ENCODE data around the gene SLC38A11.

SLC38A11 gene

DNA sequence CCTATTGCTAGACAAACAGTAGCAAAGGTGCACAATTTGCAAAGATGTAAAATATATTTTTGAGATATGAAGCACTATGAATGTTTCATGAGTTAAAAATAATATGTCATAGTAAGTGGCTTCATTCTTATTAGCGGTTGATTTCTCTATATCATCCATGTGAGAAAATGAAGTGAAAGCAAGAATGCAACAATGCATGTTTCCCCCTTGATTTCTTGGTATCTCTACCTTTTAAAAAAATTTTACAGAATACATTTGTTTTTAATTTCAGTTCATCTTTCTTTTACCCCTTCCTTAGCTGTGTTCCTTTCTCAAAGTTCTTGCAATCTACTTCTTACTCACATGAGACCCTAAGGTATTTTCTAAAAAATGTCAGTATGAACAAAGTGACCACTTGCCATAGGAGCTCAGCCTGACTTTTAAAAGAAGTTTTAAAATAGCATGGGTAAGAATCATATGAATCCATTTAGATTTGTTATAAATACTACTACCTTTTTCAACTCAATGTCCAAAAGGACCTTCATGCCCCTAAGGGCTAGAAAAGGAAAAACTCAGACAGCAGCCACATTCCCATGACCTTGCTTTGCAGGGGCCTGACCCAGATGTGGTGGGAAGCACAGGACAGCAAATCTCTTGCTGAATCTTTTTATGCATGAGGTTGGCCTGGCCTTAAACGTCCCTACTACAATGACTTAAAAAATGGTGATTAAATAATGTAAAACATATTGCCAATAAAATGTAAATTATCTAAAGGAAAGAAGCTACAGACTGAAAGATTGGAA is 14.8 kb upstream of the SLC38A11 start:
- DNase-seq (ENCODE audit: low read depth), result no peak

DNA sequence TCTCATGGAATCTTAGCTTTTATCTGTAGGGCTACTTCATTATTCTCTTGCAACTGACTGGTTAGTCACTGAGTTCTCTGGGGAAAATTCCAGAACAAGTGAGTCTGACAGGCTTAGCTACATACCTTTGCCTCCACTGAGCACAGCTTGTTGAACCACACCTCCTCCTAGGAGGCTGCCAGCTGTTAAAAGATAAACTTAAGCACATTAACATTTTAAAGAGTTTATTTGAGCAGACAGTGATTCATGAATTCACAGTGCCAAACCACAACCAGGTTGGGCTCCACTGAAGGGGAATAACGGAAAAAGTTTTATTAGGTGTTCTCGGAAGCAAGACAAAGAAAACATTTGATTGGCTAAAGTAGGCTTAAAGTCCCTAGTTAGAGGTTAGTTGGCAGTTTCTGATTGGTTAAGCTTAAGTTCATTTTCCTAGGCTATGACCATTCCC is 12.5 kb upstream of the SLC38A11 start:
- no peak for DNase-seq (ENCODE audit: low read depth)

DNA sequence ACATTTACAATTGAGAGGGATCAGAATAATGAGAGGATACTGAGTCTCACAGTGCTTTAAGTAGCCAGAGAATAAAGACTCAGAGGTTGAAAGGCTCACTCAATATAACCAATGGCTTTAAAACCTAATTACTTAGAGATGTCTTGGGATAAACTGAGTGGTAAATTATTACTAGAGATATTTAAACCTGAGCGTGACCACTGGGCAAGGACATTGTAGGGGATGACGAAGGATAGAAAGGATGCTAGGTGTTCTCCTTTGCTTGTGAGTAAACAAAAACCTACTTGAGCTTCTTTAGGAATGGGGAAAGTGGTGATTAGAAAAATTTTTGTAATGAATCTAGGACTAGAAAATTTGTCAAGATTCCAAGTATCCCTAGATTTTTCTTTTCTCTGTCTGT is 12.0 kb upstream of the SLC38A11 start:
- DNase-seq (ENCODE audit: low read depth), result no peak

DNA sequence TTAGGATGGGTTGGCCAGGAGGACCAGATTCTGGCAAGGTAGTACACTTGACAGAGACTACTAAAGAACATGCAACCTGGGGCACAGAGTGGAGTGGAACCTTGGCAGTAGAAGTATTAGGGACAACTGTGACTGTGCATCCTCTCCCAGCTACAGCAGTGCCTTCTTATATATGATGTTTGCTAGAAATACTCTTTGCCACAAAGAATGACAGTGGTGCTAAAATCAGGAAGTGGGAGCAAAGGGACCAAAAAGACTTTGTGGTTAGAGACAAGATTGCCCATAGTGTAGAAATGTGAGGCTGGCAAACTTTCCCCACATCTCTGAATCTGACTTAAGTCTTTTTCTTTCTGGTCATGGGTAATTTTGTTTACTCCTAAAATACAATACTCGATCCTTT is 9.4 kb upstream of the SLC38A11 start:
- no peak for DNase-seq (ENCODE audit: low read depth)

- DNase-seq (ENCODE audit: low read depth), result no peak
These were observed 4.8 kb upstream of the SLC38A11 start for GRCh38 chr2:164960159-164960558.

DNA sequence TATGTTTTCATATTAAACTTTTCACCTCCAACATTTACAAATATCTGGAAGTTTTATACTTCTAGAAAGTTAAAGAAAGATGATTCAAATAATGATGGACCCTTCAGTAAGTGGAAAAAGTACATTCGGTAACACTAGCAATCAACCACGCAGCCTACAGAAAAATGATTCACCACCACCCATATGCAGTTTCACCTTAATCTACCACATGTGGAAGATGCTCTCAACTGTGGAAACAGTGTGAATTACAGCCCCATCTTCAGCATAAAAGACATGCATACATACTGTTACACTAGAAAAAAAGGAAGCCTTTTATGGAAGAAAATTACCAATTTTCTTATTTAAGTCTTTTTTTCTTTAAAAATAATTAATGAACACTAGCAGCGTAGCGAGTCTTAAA is 1.1 kb downstream of the SLC38A11 start:
- DNase-seq (ENCODE audit: low read depth), result no peak

GRCh38 chr2:164953279-164953678 is 2.0 kb downstream of the SLC38A11 start:
- DNase-seq (ENCODE audit: low read depth), result no peak

DNA sequence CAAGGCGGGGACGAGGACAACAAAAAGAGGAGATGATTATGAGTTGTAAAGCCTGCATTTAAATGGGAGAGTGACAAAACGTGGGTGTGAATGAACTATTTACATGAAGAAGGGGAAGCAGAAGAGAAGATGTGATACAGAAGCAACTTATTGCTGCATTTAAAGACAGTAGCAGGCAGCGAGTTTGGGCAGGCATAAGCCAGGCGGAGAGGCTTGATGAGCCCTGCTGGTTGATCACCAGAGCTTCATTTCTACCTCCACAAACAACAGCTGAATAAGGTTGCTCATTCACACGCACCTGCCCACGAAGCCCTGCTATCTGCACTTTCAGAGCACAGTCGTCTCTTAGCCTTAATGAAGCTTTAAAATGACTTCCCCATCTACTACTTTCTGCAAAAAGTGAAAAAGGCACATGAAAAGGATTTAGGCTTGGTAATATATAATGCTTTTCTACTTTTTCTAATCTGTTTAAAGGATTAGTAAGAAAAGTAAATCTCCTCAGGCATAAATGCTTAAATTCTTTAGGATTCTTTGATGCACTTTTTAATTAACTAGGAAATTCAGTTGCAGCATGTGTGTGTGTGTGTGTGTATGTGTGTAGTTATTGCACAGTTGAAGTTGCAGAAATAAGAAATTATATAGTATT is 3.1 kb downstream of the SLC38A11 start:
- DNase-seq (ENCODE audit: low read depth), result no peak

- DNase-seq (ENCODE audit: low read depth), result no peak
These were observed 6.8 kb downstream of the SLC38A11 start for GRCh38 chr2:164948540-164948939.

DNA sequence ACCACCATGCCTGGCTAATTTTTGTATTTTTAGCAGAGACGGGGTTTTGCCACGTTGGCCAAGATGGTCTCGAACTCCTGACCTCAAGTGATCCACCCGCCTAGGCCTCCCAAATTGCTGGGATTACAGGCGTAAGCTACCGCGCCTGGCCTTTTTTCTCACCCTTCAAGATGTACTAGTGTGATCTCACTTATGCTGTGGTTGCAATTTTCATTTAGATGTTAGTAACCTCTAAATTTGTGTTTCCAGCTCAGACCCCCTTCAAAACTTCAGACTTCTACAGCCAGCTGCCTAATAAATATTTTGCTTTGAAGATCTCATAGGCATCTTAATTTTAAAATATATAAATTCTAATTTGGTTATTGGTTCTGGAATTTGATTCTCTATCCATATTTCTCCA is 8.0 kb downstream of the SLC38A11 start:
- no peak for DNase-seq (ENCODE audit: low read depth)

DNA sequence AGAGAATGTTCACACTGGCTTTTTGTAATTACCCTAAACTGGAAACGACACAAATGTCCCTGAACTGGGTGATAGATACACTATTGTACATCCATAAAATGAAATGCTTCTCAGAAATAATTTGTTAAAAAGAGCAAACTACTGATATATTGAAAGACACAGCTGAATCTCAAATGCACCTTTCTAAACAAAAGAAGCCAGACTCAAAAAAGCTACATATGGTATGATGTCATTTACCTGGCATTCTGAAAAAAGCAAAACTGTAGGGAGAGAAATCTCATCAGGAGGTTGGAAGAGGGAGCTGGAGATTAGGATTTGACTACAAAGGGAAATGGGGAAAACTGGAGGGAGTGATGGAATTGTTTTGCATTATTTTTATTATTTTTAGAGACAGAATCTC is 12.0 kb downstream of the SLC38A11 start:
- DNase-seq (ENCODE audit: low read depth), result no peak

DNA sequence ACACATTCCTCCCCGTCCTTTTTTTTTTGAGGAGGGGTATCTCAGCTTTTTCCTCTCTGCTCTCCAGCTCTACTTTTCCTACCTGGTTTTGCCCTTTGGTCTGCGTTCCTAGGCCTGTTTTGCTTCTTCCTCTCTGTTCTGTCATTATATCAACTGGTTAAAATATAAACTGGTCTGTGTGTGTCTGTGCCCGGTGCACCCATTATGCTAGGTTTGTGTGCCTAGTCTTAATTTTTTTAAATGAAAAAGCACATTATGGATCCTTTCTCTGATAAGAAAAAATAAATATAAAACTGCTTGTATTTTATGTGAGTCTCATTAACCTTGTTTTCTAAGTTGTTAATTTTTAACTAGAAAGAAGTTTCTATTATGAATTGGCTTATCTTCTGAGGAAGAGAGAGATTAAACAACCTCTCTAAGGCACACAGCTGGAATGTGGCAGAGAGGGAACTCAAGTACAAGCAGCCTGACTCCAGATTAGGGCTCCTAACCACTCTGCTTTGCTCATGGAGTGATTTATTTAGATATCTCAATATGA is 17.4 kb downstream of the SLC38A11 start:
- no peak for DNase-seq (ENCODE audit: low read depth)

DNA sequence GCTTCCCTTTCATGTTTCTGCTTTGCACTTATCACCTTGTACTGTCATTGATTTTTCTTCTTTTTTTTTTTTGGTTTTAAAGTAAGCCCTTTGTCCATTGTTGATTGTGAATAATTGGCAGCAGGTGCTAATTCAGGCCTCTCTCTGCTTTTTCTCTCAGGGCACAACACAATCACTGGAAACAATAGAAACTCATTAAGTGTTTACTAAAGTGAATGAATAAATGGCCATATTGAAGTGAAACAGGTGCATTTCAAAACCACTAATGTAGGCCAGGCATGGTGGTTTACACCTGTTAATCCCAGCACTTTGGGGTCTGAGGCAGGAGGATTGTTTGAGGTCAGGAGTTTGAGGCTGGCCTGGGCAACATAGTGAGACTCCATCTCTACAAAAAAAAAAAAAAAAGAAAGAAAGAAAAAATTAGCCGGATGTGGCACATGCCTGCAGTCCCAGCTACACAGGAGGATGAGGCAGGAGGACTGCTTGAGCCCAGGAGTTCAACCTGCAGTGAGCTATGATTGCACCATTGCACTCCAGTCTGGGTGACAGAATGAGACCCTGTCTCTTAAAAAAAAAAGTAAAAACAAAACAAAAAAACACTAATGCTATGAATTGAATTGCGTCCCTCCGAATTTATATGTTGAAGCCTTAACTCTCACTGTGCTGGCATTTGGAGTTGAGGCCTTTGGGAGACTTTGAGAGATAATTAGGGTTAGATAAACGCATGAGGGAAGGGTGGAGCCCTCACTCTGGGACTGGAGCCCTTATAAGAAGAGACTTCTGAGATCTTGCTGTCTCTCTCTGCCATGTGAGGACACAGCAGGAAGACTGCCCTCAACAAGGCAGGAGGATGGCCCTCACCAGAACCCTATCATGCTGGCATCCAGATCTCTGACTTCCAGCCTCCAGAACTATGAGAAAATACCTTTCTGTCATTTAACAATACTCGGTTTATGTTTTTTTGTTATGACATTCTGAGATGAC is 19.9 kb downstream of the SLC38A11 start:
- DNase-seq (ENCODE audit: low read depth), result no peak

DNA sequence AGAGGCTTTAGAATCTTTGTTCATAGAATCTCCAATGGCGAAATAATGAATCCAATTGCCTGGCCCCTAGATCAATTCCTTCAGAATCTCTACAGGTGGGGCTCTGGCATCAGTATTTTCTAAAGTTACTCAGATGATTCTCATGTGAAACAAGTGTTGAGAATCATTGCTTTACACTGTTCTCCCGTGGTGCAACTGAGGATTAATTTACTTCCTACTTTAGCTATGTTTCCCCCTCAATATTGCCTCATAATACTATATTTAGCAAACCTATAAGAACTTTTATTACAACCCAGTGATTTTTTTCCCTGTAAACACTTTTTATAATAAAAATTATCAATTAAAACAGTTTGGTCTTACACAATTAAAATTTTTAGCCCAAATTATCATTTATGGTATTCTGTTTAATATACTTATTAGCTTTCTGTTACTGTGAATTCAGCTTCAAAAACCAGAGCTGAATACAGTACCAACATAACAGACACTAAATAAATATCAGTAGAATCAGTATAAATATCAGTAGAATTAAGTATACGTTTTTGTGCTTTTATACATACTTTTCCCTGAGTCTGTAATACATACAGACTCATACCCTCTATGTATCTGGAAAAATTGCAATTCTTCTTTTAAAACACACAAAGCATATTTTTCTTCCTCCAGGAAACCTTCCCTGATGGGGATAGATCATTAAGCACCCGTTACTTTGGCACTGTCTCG is 20.8 kb downstream of the SLC38A11 start:
- DNase-seq (ENCODE audit: low read depth), result no peak

GRCh38 chr2:164933671-164934189 is 21.6 kb downstream of the SLC38A11 start:
- DNase-seq (ENCODE audit: low read depth), result no peak

DNA sequence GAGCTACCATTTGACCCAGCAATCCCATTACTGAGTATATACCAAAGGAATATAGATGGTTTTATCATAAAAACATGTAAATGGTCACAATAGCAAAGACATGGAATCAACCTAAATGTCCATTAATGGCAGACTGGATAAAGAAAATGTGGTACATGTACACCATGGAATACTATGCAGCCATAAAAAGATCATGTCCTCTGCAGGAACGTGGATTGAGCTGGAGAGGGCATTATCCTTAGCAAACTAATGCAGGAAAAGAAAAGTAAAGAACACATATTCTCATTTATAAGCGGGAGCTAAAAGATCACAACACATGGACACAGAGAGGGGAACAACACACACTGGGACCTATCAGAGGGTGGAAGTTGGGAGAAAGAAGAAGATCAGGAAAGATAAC is 22.9 kb downstream of the SLC38A11 start:
- no peak for DNase-seq (ENCODE audit: low read depth)

DNA sequence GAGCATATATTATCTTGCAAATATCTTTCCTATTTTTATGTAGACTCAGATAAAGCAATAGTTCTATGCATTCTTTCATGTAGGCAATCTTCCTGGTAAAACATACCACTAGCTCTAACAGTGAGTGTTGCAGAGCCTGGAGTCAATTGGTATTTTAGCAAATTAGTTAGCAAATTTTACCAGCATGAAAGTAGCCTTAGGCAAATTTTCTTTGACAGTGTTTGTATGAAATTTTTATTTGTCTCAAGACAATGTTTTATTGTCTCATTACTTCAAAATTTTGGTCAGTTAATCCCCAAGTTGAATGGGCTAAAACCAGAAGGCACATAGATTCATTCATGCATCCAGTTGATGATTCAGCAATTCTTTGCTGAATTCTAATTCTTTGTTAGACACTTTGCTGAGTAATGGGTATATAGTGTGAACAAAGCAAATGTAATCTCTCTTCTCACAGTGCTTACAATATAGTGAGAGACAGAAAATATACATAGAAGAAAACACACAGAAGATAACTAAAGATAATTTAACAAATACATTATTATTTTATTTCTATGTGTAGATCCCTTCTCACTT is 27.1 kb downstream of the SLC38A11 start:
- DNase-seq (ENCODE audit: low read depth), result no peak

DNA sequence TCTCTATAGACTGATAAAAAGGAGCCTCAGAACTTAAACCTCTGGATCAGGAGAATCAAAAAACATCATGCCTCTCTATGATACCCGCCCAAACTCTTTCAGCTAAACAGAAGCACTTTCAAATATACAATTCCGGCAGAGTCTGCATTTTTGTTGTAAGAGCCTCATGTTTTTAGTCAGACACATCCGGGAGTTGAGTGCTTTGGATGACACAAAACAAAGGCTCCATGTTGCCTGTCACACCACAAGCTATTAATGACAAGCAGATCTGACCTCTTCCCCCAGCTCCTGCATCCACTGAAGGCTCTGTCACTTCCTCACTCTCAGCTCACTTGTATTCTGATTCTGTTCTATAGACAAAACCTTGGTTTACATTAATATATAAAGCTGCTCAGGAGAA is 33.2 kb downstream of the SLC38A11 start:
- DNase-seq (ENCODE audit: low read depth), result no peak

DNA sequence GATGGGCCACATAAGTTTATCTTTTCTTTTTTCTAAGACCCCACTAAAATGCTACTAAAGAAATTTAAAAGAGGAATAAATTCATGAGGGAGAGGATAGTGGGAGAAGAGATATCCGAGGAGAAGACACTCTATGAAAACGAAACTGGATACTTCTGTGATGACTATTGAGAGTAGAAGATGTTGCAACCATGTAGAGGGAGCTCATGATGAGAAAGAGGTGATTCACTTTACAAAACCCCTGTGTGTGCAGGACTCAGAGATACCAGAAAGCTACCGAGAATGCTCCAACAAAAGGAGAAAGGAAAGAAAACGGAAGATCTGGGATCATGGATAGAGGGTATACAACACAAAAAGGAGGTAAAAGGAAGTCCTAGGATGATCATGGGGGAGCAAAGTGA is 34.9 kb downstream of the SLC38A11 start:
- no peak for DNase-seq (ENCODE audit: low read depth)

- no peak for DNase-seq (ENCODE audit: low read depth)
These were observed 37.9 kb downstream of the SLC38A11 start for GRCh38 chr2:164917296-164917903.

DNA sequence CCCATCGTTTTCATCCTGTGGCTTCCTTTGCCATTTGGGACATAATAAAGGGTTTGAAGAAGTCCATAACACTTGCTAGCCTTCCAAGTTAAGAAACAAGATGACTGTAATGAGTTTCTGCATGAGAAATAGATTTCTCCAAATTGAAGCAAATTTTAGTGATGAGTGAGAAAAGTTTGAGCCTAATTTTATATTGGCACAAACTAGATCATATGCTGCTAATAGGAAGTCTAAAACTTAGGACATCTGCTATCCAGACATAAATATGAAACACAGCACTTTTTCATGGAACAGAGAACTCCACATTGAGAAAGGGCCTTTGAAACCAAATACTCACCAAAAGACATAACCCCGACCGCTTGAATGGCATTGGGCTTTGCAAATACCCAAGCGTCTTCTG is 39.8 kb downstream of the SLC38A11 start:
- no peak for DNase-seq (ENCODE audit: low read depth)

All from T-helper 22 cell (primary cell).